ENCODE data around the gene TTLL3. TPM values are rescaled to one million over a fixed set of nuclear protein-coding genes. Genes with fewer than 3 reads are reported as not detected.

TTLL3 gene
- total RNA-seq, 1 donor from 2014 or later = 53.6 TPM

- TF ChIP-seq CTCF (IDR thresholded peaks at IDR 0.05) = no peak
- no peaks in the 10 kb centered on the region for H3K9me3 Mint-ChIP-seq (ENCODE audit: unreplicated experiment)
Observed at GRCh38 chr3:9779075-9779593, 30.9 kb upstream of the TTLL3 start.

GRCh38 chr3:9779721-9780457 is 30.2 kb upstream of the TTLL3 start:
- Mint-ChIP-seq H3K27ac (ENCODE audit: unreplicated experiment) (no peak overlapping the region), H3K4me1 (ENCODE audit: unreplicated experiment) (no peaks in the 10 kb centered on the region), H3K27me3 (ENCODE audit: unreplicated experiment) (no peaks in the 10 kb centered on the region), H3K4me3 (ENCODE audit: unreplicated experiment) (no peak overlapping the region), H3K9me3 (ENCODE audit: unreplicated experiment) (no peaks in the 10 kb centered on the region), H3K36me3 (ENCODE audit: unreplicated experiment) (peaks cover 20% of the 10 kb centered on the region)
- no peak for DNase-seq (ENCODE audit: extremely low spot score, unreplicated experiment)
- TF ChIP-seq CTCF (IDR thresholded peaks at IDR 0.05) = no peak

More at GRCh38 chr3:9779075-9779593, 30.9 kb upstream of the TTLL3 start:
- H3K27me3 Mint-ChIP-seq (ENCODE audit: unreplicated experiment) = no peaks in the 10 kb centered on the region
- no peaks in the 10 kb centered on the region for H3K4me1 Mint-ChIP-seq (ENCODE audit: unreplicated experiment)
- H3K27ac Mint-ChIP-seq (ENCODE audit: unreplicated experiment) = peak overlapping the region; percentile 25
- no peak overlapping the region for H3K4me3 Mint-ChIP-seq (ENCODE audit: unreplicated experiment)
- DNase-seq (ENCODE audit: extremely low spot score, unreplicated experiment) = no peak
- H3K36me3 Mint-ChIP-seq (ENCODE audit: unreplicated experiment) = peaks cover 17% of the 10 kb centered on the region

DNA sequence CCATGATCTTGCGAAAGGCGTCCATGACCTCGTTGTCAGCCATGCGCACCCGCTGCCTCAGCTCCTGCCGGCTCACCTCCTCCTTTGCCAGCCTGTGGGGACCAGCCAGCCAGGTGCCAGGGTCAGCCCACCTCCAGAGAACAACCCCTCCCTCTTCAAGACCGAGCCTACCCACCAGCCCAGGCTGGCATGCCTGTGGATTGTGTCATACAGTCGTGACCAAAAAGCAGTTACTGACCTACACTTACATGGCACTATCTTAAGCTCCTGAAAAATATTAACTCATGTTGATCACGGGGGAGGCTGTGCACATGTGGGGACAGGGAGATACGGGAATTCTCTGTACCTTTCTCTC is 29.6 kb upstream of the TTLL3 start:
- TF ChIP-seq CTCF (IDR thresholded peaks at IDR 0.05) = no peak
- no peak for DNase-seq (ENCODE audit: extremely low spot score, unreplicated experiment)

GRCh38 chr3:9780910-9781309 is 29.2 kb upstream of the TTLL3 start:
- no peak overlapping the region for H3K4me3 Mint-ChIP-seq (ENCODE audit: unreplicated experiment)
- H3K9me3 Mint-ChIP-seq (ENCODE audit: unreplicated experiment) = no peaks in the 10 kb centered on the region
- H3K27ac Mint-ChIP-seq (ENCODE audit: unreplicated experiment) = no peak overlapping the region
- no peak for DNase-seq (ENCODE audit: extremely low spot score, unreplicated experiment)
- peaks cover 27% of the 10 kb centered on the region for H3K36me3 Mint-ChIP-seq (ENCODE audit: unreplicated experiment)
- no peaks in the 10 kb centered on the region for H3K4me1 Mint-ChIP-seq (ENCODE audit: unreplicated experiment)
- no peaks in the 10 kb centered on the region for H3K27me3 Mint-ChIP-seq (ENCODE audit: unreplicated experiment)
- TF ChIP-seq CTCF (IDR thresholded peaks at IDR 0.05) = no peak

More for the DNA sequence above, 29.6 kb upstream of the TTLL3 start:
- Mint-ChIP-seq H3K9me3 (ENCODE audit: unreplicated experiment) (no peaks in the 10 kb centered on the region), H3K27ac (ENCODE audit: unreplicated experiment) (no peak overlapping the region), H3K27me3 (ENCODE audit: unreplicated experiment) (no peaks in the 10 kb centered on the region), H3K36me3 (ENCODE audit: unreplicated experiment) (peaks cover 24% of the 10 kb centered on the region), H3K4me1 (ENCODE audit: unreplicated experiment) (no peaks in the 10 kb centered on the region), H3K4me3 (ENCODE audit: unreplicated experiment) (no peak overlapping the region)

DNA sequence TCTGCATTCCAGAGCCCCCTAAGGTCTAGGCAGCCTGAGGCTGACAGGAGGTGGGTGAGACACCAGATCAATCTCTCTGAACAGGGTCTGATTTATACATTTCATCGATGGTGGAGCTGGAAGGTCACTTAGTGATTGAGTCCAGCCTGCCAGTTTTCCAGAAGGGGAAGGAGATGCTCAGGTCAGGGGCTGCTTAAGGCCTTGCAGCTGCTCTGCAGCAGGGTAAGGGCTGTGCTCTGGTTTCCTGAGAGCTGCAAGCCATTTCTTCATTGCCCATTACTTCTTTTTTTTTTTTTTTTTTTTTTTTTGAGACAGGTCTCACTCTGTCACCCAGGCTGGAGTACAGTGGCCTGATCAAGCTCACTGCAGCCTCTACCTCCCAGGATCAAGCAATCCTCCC is 28.5 kb upstream of the TTLL3 start:
- Mint-ChIP-seq H3K27ac (ENCODE audit: unreplicated experiment) (no peak overlapping the region), H3K4me3 (ENCODE audit: unreplicated experiment) (no peak overlapping the region), H3K27me3 (ENCODE audit: unreplicated experiment) (no peaks in the 10 kb centered on the region), H3K9me3 (ENCODE audit: unreplicated experiment) (no peaks in the 10 kb centered on the region), H3K36me3 (ENCODE audit: unreplicated experiment) (peaks cover 32% of the 10 kb centered on the region), H3K4me1 (ENCODE audit: unreplicated experiment) (no peaks in the 10 kb centered on the region)
- DNase-seq (ENCODE audit: extremely low spot score, unreplicated experiment) = no peak
- no peak for TF ChIP-seq CTCF (IDR thresholded peaks at IDR 0.05)
